K562 (cell line): ENCODE measurements around the gene CXCL14. TPM values are rescaled to one million over a fixed set of nuclear protein-coding genes. Genes with fewer than 3 reads are reported as not detected.

ENCODE experiments used
- ATAC-seq: fragments of 200-7000 bp; cut with Tn5 transposase; 3 replicates; pipeline ENCODE4 v1.9.1; 2020; ENCODE audit warnings: moderate library complexity
- BruUV-seq: library from RNA; stranded (reverse); fragments of 400-500 nt; replicated peaks from 2 replicates; lab custom pipeline; 2021; lab: Mats Ljungman, UMichigan
- CTCF ChIA-PET: fragments of 300-600 bp; formaldehyde crosslinking; extraction: SDS; loops from one replicate; lab custom pipeline; 2021; ENCODE audit warnings: low intra/inter-chr PET ratio; lab: Yijun Ruan, JAX
- POLR2A ChIA-PET: fragments of 300-600, 350-650 bp; sonication (Branson Sonifier 250); formaldehyde crosslinking; extraction: SDS; loops from one replicate; lab custom pipeline; 2021; ENCODE audit warnings: antibody characterized with exemption, inconsistent platforms; lab: Yijun Ruan, JAX
- DNase-seq, 4 experiments: peaks; one replicate each; pipeline versions ENCODE4 v3.0.0 to v3.0.0-alpha.2; 2011 to 2018; ENCODE audit warnings: low spot score in 3 of 4, mixed read lengths in 3 of 4; ENCODE audit errors: extremely low read depth in 1 of 4
- FAIRE-seq: peaks from 2 replicates; lab custom pipeline; 2011; peaks lifted over from hg19 to GRCh38; lab: Jason Lieb, UNC
- H2AFZ ChIP-seq: 2 replicates; pipeline ENCODE4 v1.6.0; 2011; ENCODE audit warnings: low read depth, low read length, control low read depth, inconsistent platforms
- H3K27ac ChIP-seq: fragments of 200-600 bp; 3 replicates; pipeline ENCODE4 v1.8.0; 2011; ENCODE audit warnings: low read depth, mild to moderate bottlenecking, control low read depth, inconsistent platforms, low read length, moderate library complexity, mixed read lengths; ENCODE audit errors: extremely low read depth
- H3K27me3 ChIP-seq, 2 experiments: fragments of 300-600 bp in 1 of 2; 2 replicates in 1 of 2; 3 replicates in 1 of 2; pipeline versions ENCODE4 v1.6.0 to v1.8.0; 2011; ENCODE audit warnings: inconsistent platforms in 2 of 2, low read length in 2 of 2, mild to moderate bottlenecking in 1 of 2, mixed read lengths in 1 of 2, moderate library complexity in 1 of 2; ENCODE audit not compliant: control insufficient read depth in 2 of 2, insufficient read depth in 2 of 2
- H3K36me3 ChIP-seq: fragments of 300-600 bp; 3 replicates; pipeline ENCODE4 v1.8.0; 2011; ENCODE audit warnings: mild to moderate bottlenecking, low read length, inconsistent platforms; ENCODE audit not compliant: control insufficient read depth, insufficient read depth
- H3K4me1 ChIP-seq, 2 experiments: fragments of 200-600 bp in 1 of 2; replicated peaks in 1 of 2; 2 replicates in 1 of 2; 3 replicates in 1 of 2; pipeline versions ENCODE4 v1.5.1 to v1.8.0; 2011; ENCODE audit warnings: inconsistent platforms in 2 of 2, low read length in 2 of 2, mild to moderate bottlenecking in 1 of 2, mixed read lengths in 1 of 2, moderate library complexity in 1 of 2; ENCODE audit not compliant: control insufficient read depth in 2 of 2, insufficient read depth in 2 of 2
- H3K4me2 ChIP-seq: 2 replicates; pipeline ENCODE4 v1.6.1; 2011; ENCODE audit warnings: low read length, control low read depth, inconsistent platforms, mixed read lengths; ENCODE audit not compliant: insufficient read depth
- H3K4me3 ChIP-seq: fragments of 200-600 bp; sonication (generic), shearing (Covaris generic); 2 replicates; pipeline ENCODE4 v1.5.1; 2016; ENCODE audit warnings: control low read depth, inconsistent platforms
- H3K79me2 ChIP-seq: fragments of 200-600 bp; 3 replicates; pipeline ENCODE4 v1.8.0; 2011; ENCODE audit warnings: low read length, inconsistent platforms; ENCODE audit not compliant: control insufficient read depth, insufficient read depth
- H3K9ac ChIP-seq, 2 experiments: 2 replicates each; pipeline versions ENCODE4 v1.6.0 to v1.6.1; 2011; ENCODE audit warnings: low read depth in 2 of 2, low read length in 2 of 2, control low read depth in 1 of 2, inconsistent platforms in 1 of 2, mild to moderate bottlenecking in 1 of 2, mixed read lengths in 1 of 2; ENCODE audit not compliant: insufficient read depth in 1 of 2
- H3K9me1 ChIP-seq: one replicate; pipeline ENCODE4 v1.6.0; 2011; ENCODE audit warnings: inconsistent platforms, mild to moderate bottlenecking, low read length, moderate library complexity; ENCODE audit not compliant: control insufficient read depth, insufficient read depth
- H3K9me3 ChIP-seq: replicated peaks from 2 replicates; pipeline ENCODE4 v1.5.1; 2011; ENCODE audit warnings: low read depth, low read length, inconsistent platforms; ENCODE audit not compliant: control insufficient read depth, insufficient read depth
- H4K20me1 ChIP-seq: replicated peaks from 2 replicates; pipeline ENCODE4 v1.6.1; 2011; ENCODE audit warnings: low read length, inconsistent platforms, mixed read lengths; ENCODE audit not compliant: control insufficient read depth, insufficient read depth
- BRF2 ChIP-seq: IDR thresholded peaks from 3 replicates; pipeline ENCODE4 v1.6.1; 2011; ENCODE audit warnings: borderline replicate concordance, mild to moderate bottlenecking; ENCODE audit not compliant: insufficient read length, insufficient read depth
- CEBPB ChIP-seq: fragments of 450-650 bp; IDR thresholded peaks from 2 replicates; pipeline ENCODE4 v1.6.1; 2016; ENCODE audit warnings: missing genetic modification characterization, missing compliant biosample characterization
- HDAC1 ChIP-seq, 2 experiments: fragments of 450-650 bp; IDR thresholded peaks; 2 replicates each; pipeline ENCODE4 v1.6.1; 2016 to 2017; ENCODE audit warnings: inconsistent platforms in 1 of 2, mild to moderate bottlenecking in 1 of 2, moderate library complexity in 1 of 2
- HDAC3 ChIP-seq: fragments of 450-650 bp; IDR thresholded peaks from 2 replicates; pipeline ENCODE4 v1.6.1; 2018; ENCODE audit warnings: borderline replicate concordance, mild to moderate bottlenecking, moderate library complexity; ENCODE audit not compliant: partially characterized antibody
- KAT8 ChIP-seq: fragments of 450-650 bp; IDR thresholded peaks from 2 replicates; pipeline ENCODE4 v1.6.1; 2016; ENCODE audit warnings: low read depth, mild to moderate bottlenecking
- KDM4B ChIP-seq, 2 experiments: fragments of 450-650 bp in 1 of 2; sonication (generic) in 1 of 2; IDR thresholded peaks; 2 replicates each; pipeline ENCODE4 v1.6.1; 2016 to 2017; ENCODE audit warnings: borderline replicate concordance in 2 of 2, antibody characterized with exemption in 1 of 2, low read depth in 1 of 2, mild to moderate bottlenecking in 1 of 2
- MAFK ChIP-seq: IDR thresholded peaks from 2 replicates; pipeline ENCODE4 v1.6.1; 2011; ENCODE audit warnings: low read length, improper control_type of control experiment
- OTX1 ChIP-seq: fragments of 450-650 bp; formaldehyde crosslinking; IDR thresholded peaks from 2 replicates; pipeline ENCODE4 v1.4.0; 2022; ENCODE audit warnings: mild to moderate bottlenecking
- PML ChIP-seq: IDR thresholded peaks from 2 replicates; pipeline ENCODE4 v1.6.1; 2012; ENCODE audit warnings: low read length, inconsistent platforms
- POU5F1 ChIP-seq: fragments of 150-350 bp; IDR thresholded peaks from 2 replicates; pipeline ENCODE4 v1.6.1; 2014; ENCODE audit warnings: borderline replicate concordance, low read length, low read depth, mild to moderate bottlenecking; ENCODE audit not compliant: partially characterized antibody
- RNF2 ChIP-seq: sonication (generic); IDR thresholded peaks from 2 replicates; pipeline ENCODE4 v1.6.1; 2016
- ZNF224 ChIP-seq: sonication (generic); formaldehyde crosslinking; IDR thresholded peaks from 2 replicates; pipeline ENCODE4 v1.8.0; 2022; ENCODE audit warnings: mild to moderate bottlenecking, missing genetic modification reagents
- ZNF3 ChIP-seq: fragments of 250-450 bp; sonication (Bioruptor Pico); IDR thresholded peaks from 2 replicates; pipeline ENCODE4 v1.5.0; 2021; ENCODE audit warnings: mild to moderate bottlenecking, moderate library complexity
- ZNF347 ChIP-seq: fragments of 450-650 bp; formaldehyde crosslinking; IDR thresholded peaks from 2 replicates; pipeline ENCODE4 v1.4.0; 2020; ENCODE audit warnings: low read depth, mild to moderate bottlenecking, moderate library complexity
- ZNF354B ChIP-seq: fragments of 250-450 bp; sonication (Bioruptor Pico); IDR thresholded peaks from 2 replicates; pipeline ENCODE4 v1.4.0; 2020
- ZNF668 ChIP-seq: fragments of 250-450 bp; sonication (Bioruptor Pico); IDR thresholded peaks from 2 replicates; pipeline ENCODE4 v1.8.0; 2022; ENCODE audit warnings: mild to moderate bottlenecking, inconsistent platforms
- WGBS: fragments of 100-300 bp; shearing (Covaris generic); methylation state at CpG from one replicate; pipeline ENCODE4 v1.1.6; 2016; ENCODE audit warnings: low coverage, mixed read lengths; ENCODE audit not compliant: insufficient coverage; ENCODE audit errors: missing lambda C conversion rate; 5-methylcytosine and 5-hydroxymethylcytosine counted together
- in situ Hi-C: fragments of 300-500 bp; cut with MboI; formaldehyde crosslinking; loops from 4 replicates; pipeline ENCODE4 v1.15.0; 2018; ENCODE audit warnings: inconsistent platforms, mixed read lengths
- intact Hi-C: fragments of 100-400 bp; cut with micrococcal nuclease; formaldehyde crosslinking; loops from 2 replicates; pipeline ENCODE4 v1.14.2; 2022
- polyA plus RNA-seq, 8 experiments: library from polyadenylated mRNA; depleted of rRNA in 4 of 8; stranded (reverse) in 5 of 8; unstranded in 3 of 8; fragments of >200 nt; fragmentation: Nextera tagmentation in 2 of 8; fragmentation: Illumina TruSeq in 1 of 8; extraction: Ambion mirVana in 2 of 8; extraction: Trizol in 1 of 8; gene quantifications; 2 replicates each; pipeline versions ENCODE4 v1.2.1 to v1.2.3, GENCODE V29; 2011 to 2014; ENCODE audit warnings: inconsistent platforms in 1 of 8, missing spikeins in 1 of 8
- total RNA-seq, 7 experiments: library from RNA; depleted of rRNA in 6 of 7; stranded (reverse); fragments of >200 nt in 6 of 7; fragmentation: Illumina TruSeq in 2 of 7; extraction: Trizol in 2 of 7; gene quantifications; 2 replicates each; pipeline versions ENCODE4 v1.2.1 to v1.2.3, GENCODE V29; 2011 to 2021; ENCODE audit warnings: low replicate concordance in 1 of 7
- TF ChIP-seq, protein P1 (sequence below): fragments of 200-400 bp; formaldehyde crosslinking; IDR thresholded peaks from 2 replicates; pipeline ENCODE4 v1.6.1; 2017; ENCODE audit warnings: mild to moderate bottlenecking, low read depth, low read length, moderate library complexity
- TF ChIP-seq, protein P2 (sequence below), 3 experiments: IDR thresholded peaks in 2 of 3; conservative IDR thresholded peaks in 1 of 3; 2 replicates each; pipeline ENCODE4 v1.5.1; 2011 to 2012; ENCODE audit warnings: low read length in 3 of 3, mild to moderate bottlenecking in 3 of 3, control low read depth in 2 of 3, improper control_type of control experiment in 1 of 3, inconsistent platforms in 1 of 3, low read depth in 1 of 3, mixed read lengths in 1 of 3, moderate library complexity in 1 of 3; ENCODE audit not compliant: insufficient read depth in 2 of 3

Gene CXCL14
- total and polyA plus RNA-seq, 9 of the 15 experiments (the other 6 are each of a cell fraction or from before 2014, with no cell fraction given): not detected

DNA sequence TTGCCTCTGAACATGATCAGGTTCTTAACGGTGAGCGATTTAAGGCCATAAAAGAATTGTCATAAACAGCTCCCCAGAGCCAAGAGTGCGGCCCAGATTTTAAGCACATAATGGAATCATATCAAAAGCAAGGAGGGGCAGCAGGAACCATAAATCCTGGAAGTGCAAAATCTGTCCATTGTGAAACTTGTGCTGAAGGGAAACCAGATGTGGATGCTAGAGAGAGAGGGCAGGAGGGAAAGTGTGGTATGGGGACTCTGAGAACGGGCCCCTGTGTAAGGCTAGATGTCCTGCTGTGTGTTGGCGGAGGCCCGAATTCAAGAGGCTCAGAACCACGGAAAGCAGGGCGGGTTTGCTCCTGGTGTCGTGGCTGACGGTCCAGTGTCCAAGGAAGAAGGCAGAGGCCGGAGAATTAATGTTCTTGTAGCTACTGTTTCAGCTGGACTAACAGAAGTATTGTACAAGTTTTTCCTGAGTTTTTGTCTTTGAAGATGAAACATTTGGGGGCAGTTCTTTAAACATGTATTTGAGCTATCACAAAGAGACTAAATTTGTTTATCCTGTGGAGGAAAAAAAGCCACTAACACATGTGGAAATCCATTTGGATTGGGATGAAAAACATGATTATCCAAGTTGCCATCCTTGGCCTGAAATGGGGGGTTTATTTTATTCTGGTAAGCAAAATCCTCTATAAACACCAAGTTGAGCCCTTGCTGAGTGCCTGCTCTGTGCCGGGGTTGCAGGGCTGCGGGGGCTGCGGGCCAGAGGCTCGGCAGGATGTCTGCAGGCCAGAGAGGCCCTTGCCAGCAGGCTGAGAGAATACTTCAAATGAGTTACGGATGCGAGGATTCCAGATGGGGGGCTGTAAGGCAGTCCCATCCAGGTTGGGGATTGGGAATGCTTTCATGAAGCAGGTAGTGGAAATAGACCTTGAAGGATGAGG, 9.2 kb upstream of the CXCL14 start:
- H3K9me1 ChIP-seq: no peaks in the 10 kb centered on the region
- DNase-seq: no peak
- no peak for FAIRE-seq
- H3K27ac ChIP-seq: no peak overlapping the region
- no peak overlapping the region for H3K9ac ChIP-seq
- no TSS peak for BruUV-seq
- in situ Hi-C loops (no loop called here), intact Hi-C loops (no loop called here)
- no peaks in the 10 kb centered on the region for H3K9me3 ChIP-seq
- no peak for ATAC-seq
- H3K4me3 ChIP-seq: no peak overlapping the region
- H2AFZ ChIP-seq: no peak overlapping the region
- H3K36me3 ChIP-seq: no peaks in the 10 kb centered on the region
- no peaks in the 10 kb centered on the region for H4K20me1 ChIP-seq
- H3K79me2 ChIP-seq: no peaks in the 10 kb centered on the region
- CTCF ChIA-PET: no interaction called here
- POLR2A ChIA-PET: no interaction called here
- H3K4me1 ChIP-seq: no peaks in the 10 kb centered on the region
- 4% methylated on average over 17 of the region's 17 CpGs for WGBS
- no peak overlapping the region for H3K4me2 ChIP-seq
- H3K27me3 ChIP-seq: peaks cover 0 to 45% of the 10 kb centered on the region in 2 experiments; a peak in 2 of 5 replicates
- TF ChIP-seq CEBPB (tag): no peak
- no peak for TF ChIP-seq ZNF347 (CRISPR knock-in tag)
- TF ChIP-seq RNF2: no peak
- TF ChIP-seq, protein P1, sequence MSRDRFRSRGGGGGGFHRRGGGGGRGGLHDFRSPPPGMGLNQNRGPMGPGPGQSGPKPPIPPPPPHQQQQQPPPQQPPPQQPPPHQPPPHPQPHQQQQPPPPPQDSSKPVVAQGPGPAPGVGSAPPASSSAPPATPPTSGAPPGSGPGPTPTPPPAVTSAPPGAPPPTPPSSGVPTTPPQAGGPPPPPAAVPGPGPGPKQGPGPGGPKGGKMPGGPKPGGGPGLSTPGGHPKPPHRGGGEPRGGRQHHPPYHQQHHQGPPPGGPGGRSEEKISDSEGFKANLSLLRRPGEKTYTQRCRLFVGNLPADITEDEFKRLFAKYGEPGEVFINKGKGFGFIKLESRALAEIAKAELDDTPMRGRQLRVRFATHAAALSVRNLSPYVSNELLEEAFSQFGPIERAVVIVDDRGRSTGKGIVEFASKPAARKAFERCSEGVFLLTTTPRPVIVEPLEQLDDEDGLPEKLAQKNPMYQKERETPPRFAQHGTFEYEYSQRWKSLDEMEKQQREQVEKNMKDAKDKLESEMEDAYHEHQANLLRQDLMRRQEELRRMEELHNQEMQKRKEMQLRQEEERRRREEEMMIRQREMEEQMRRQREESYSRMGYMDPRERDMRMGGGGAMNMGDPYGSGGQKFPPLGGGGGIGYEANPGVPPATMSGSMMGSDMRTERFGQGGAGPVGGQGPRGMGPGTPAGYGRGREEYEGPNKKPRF: no peak
- TF ChIP-seq HDAC3: no peak
- TF ChIP-seq KDM4B (IDR thresholded peaks at IDR 0.05; ENCODE audit: borderline replicate concordance in 2 of 2, low read depth in 1 of 2): no peak
- no peak for TF ChIP-seq ZNF668
- TF ChIP-seq ZNF3 (CRISPR knock-in tag): no peak
- no peak for TF ChIP-seq KAT8
- TF ChIP-seq BRF2: no peak
- TF ChIP-seq POU5F1: no peak
- TF ChIP-seq, protein P2, sequence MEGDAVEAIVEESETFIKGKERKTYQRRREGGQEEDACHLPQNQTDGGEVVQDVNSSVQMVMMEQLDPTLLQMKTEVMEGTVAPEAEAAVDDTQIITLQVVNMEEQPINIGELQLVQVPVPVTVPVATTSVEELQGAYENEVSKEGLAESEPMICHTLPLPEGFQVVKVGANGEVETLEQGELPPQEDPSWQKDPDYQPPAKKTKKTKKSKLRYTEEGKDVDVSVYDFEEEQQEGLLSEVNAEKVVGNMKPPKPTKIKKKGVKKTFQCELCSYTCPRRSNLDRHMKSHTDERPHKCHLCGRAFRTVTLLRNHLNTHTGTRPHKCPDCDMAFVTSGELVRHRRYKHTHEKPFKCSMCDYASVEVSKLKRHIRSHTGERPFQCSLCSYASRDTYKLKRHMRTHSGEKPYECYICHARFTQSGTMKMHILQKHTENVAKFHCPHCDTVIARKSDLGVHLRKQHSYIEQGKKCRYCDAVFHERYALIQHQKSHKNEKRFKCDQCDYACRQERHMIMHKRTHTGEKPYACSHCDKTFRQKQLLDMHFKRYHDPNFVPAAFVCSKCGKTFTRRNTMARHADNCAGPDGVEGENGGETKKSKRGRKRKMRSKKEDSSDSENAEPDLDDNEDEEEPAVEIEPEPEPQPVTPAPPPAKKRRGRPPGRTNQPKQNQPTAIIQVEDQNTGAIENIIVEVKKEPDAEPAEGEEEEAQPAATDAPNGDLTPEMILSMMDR (IDR thresholded peaks at IDR 0.05 in 2 of 3, conservative IDR thresholded peaks at IDR 0.05 in 1 of 3; ENCODE audit: insufficient read depth in 2 of 3, low read depth in 1 of 3, low read length in 3 of 3): no peak
- no peak for TF ChIP-seq PML
- TF ChIP-seq ZNF354B (CRISPR knock-in tag): no peak
- no peak for TF ChIP-seq HDAC1 (IDR thresholded peaks at IDR 0.05)
- no peak for TF ChIP-seq MAFK
- no peak for TF ChIP-seq OTX1 (CRISPR knock-in tag)
- TF ChIP-seq ZNF224 (CRISPR knock-in tag): no peak
